GM21529 (cell line): ENCODE measurements around the gene CILP2.

ENCODE experiments used
- ATAC-seq: cut with Tn5 transposase; IDR thresholded peaks from one replicate; pipeline ENCODE4 v1.9.1; 2021; ENCODE audit not compliant: unreplicated experiment

CILP2 gene

GRCh38 chr19:19528721-19529490 lies 9.2 kb upstream of the CILP2 start, which contains the start of gene YJEFN3:
Gene YJEFN3, plus strand, starts transcription at chr19:19528911. Its CDS starts 22 bp downstream, at chr19:19528933.
- no peak for ATAC-seq

DNA sequence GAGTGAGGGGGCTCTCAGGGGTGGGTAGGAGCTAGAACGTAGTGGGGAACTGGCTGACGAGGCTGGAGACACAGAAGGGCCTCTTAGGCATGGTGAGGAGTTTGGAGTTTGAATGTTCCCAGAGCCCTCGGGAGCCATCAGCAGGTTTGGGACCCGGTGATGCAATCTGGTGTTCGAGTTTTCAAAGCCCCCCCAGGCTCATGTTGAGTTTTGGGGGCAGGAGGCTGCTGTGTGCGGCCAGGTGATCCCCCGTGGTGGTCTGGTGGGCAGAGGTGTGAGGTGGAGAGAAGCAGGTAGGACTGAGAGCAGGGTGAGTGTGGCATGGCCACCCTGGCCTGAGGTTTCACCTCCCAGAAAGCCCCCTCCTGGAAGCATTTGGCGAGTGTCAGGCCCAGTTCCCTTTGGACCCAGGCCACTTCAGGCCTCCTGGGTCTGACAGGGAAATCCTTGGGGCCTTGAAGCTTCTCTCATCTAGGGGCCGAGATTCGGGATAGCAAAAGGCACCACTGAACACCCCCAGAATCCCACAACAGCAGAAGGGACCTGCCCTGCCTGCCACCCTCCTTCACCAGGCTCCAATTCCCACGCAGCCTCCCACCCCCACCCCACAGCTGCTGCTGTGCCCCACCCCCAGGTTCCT lies 8.2 kb upstream of the CILP2 start:
- ATAC-seq: no peak

DNA sequence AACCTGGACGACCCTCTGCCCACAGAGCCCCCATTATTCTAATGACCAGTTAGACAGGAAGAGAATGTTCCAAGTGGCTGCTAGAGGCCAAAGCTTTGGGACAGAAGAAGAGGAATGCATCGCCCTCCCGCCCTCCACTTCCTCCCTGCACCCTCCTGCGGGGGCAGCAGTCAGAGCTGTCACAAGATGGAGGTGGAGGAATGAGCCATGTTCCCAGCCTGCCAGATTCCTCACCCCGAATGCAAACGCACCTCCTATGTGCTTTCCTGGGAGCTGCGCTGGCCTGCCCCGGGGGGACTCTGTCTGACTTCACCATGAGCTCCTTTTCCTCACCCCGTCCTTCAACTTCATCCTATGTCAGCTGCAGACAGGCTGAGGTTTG lies 7.7 kb upstream of the CILP2 start:
- ATAC-seq: no peak

DNA sequence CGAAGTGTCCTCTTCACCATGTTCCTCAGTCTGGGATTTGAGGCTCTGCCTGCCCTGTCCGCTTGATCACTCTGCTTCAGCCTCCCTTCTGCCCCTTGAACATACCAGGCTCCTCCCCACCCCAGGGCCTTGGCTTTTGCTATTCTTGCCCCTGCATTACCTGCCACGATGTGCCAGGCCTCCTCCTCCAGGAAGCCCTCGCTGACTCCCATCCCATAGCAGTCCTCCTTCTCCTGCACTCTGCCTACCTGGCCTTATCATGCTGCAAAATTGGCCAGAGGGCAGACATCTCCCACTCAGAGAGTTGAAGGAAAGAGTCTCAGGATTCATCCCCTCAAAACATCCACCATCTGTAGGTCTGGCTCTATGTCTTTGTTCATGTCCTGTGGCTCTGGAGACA lies 7.2 kb upstream of the CILP2 start:
- ATAC-seq: no peak

DNA sequence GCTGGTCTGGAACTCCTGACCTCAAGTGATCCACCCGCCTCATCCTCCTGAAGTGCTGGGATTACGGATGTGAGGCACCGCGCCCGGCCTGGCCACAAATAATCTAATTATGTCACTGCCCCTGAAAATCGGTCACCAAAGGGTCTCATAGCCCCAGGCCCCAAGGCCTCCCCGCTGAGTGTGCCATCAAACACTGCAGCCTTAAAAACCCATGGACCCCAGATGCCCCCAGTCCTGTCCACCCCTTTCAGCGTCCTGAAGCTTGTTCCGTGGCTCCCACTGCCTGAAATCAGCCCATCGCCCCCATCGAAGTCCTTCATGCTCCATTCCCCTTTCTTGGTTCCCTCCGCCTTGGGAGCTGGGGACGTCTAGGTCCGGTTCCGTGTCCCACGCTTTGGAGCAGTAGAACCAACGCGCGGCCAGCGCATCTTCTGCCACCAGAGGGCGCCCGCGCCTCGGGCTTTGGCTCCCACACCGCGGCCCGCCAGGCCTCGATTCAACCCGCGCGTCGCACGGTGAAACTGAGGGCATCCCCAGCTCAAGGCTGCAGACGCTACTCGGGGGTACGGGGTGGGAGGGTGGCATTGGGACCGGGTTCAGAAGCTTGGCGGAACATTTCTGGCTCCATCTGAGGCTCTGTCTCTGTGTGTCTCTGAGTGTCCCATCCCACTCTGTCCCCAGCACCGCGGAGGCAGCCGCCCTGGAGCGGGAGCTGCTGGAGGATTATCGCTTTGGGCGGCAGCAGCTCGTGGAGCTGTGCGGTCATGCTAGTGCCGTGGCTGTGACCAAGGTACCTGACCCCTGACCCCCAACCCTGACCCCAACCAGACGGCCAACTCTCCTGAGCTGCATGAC lies 5.9 kb upstream of the CILP2 start:
- no peak for ATAC-seq

GRCh38 chr19:19532806-19533701 lies 5.0 kb upstream of the CILP2 start:
- ATAC-seq: no peak

DNA sequence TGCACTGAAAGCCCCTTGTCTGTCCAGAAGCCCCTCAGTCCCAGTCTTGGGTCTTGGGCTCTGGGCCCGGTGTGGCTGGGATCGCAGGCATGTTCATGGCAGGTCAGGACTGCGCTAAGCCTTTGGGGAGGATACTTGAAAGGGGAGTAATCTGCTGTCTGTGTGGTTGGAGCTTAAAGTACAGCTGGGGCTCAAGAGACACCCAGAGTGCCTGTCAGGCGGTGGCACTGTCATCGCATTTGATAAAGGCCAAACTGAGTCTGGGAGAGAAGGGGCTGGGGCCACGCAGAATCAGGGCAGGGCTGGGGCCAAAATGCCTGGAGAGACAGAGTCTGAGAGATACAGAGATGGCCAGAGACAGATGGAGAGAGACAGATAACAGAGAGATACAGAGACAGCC lies 4.2 kb upstream of the CILP2 start:
- no peak for ATAC-seq

DNA sequence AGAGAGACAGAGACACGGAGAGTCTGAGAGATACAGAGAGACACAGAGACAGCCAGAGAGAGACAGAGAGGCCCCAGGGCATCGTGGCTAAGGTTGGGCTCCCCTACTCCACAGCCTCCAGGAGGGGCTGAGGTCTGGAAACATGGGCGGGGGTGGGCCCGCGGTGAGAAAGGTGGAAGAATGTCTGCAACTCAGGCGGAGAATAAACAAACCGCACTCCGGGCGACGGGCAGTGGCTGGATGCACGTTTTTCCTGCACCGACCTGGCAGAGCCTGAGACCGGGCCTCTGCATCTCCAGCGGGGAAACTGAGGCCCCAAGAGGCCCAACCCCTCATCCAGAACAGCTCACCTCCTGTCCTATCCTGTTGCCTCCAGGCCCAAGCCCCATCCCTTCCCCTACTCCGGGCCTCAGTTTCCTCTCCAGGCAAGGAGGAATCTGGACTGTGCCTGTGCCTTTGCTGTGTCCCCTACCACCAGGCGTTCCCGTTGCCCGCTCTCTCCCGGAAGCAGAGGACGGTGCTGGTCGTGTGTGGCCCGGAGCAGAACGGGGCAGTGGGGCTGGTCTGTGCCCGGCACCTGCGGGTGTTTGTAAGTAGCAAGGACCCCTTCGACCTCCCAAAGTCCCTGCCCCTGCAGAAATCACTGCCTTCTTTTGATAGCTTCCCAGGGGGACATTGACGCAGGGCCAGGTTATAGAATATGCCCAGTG lies 3.4 kb upstream of the CILP2 start:
- ATAC-seq: no peak

GRCh38 chr19:19535311-19536191 lies 2.5 kb upstream of the CILP2 start:
- ATAC-seq: no peak

DNA sequence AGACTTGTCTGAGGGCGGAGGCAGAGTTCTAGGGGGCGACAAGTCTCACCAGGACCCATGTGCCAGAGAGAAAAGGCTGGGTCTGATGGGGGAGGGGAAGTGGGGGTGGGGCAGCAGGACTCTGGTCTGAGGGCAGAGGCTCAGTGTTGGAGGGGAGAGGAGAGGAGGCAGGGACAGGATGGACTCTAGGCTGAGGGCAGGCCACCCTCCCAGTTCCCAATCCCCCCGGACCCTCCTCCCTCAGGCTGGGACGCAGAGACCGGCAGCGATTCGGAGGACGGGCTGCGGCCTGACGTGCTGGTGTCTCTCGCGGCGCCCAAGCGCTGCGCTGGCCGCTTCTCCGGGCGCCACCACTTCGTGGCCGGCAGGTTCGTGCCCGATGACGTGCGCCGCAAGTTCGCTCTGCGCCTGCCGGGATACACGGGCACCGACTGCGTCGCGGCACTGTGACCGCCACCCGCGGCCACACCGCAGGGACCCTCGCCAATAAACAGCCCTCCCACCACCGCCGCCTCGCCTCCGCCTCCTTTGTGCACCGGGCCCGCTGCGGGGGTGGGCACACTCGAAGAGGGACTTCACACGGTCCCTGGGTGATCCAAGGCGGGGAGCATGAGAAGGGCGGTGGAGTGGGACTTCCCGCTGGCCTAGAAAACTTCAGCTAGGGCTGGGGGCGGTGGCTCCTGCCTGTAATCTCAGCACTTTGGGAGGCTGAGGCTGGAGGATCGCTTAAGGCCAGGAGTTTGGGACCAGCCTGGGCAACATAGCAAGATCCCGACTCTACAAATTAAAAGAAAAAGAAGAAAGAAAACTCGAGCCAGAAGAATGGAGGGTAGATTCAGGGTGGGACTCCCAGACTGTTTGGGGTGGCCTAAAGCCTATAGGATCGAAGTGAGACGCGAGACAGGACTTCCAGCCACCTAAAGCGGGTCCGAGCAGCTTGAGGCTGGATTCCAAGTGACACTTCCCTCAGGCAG lies 703 bp upstream of the CILP2 start:
- ATAC-seq: no peak

DNA sequence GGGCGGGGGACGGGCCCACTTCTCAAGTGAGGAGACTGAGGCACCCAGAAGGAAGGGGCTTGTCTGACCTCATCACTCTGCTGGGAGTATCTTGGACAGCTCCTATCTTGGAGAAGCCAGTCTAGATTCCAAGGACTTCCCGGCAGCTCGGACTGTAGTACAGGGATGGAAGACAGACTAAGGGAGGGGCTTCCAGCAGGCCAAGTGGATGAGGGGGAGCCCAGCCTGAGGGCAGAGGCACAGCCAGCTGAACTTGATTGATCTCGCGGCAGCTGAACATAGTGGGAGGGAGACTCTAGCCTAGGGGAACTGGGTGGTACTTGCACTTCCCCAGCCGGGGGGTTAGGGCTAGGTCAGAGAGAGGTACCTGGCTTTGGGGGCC lies 711 bp downstream of the CILP2 start:
- ATAC-seq: no peak

GRCh38 chr19:19539698-19540063 lies 1.6 kb downstream of the CILP2 start:
- ATAC-seq: no peak

DNA sequence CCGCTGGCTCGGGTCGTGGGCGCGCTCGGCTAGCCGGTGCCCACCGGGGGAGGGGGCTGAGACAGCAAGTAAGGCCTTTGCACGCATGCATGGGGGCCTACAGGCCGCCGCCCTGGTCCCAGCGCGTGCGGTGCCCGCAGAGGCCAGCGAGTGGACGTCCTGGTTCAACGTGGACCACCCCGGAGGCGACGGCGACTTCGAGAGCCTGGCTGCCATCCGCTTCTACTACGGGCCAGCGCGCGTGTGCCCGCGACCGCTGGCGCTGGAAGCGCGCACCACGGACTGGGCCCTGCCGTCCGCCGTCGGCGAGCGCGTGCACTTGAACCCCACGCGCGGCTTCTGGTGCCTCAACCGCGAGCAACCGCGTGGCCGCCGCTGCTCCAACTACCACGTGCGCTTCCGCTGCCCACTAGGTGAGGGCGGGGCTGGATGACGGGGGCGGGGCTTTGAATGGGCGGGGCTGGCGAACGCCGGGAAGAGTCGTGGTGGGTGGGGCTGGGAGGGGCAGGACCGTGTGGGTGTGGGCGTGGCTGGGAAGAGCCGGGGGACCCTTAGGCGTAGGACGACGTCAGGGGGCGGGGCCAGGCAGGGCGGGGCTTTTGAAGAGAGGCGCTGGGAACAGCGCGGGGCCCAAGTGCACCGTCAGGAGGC lies 2.1 kb downstream of the CILP2 start:
- ATAC-seq: no peak

GRCh38 chr19:19540715-19541515 lies 2.9 kb downstream of the CILP2 start:
- peak; percentile 70 for ATAC-seq

DNA sequence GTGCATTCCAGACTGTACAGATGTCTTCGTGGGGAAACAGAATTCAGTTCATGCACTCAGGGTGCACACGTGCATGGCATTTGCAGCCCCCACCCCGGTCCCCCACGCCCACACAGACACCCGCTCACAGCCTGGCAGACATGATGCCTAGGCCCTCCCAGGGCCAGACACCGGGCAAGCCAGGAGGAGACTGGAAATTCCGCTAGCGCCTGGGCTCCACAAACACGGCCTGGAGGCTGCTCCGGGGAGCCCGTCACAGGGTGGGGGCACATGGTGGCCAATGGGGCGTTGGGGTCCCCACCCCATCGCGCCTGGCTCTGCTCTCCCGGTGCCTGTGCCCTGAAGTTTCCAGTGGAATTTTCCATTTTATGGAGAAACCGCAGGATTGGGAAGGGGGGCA lies 3.6 kb downstream of the CILP2 start:
- no peak for ATAC-seq

GRCh38 chr19:19542507-19542906 lies 4.4 kb downstream of the CILP2 start:
- no peak for ATAC-seq

- ATAC-seq: no peak
These were observed 5.0 kb downstream of the CILP2 start for GRCh38 chr19:19543101-19543500.
